ENCODE data around the gene CDH2. TPM values are rescaled to one million over a fixed set of nuclear protein-coding genes. Genes with fewer than 3 reads are reported as not detected.

CDH2 gene
- total RNA-seq, 1 donor from 2014 or later: 363 TPM

GRCh38 chr18:28073658-28074057 lies 103.3 kb downstream of the CDH2 start:
- H3K9ac ChIP-seq (ENCODE audit: low read length): no peak overlapping the region
- Mint-ChIP-seq H3K27ac (ENCODE audit: unreplicated experiment) (no peak overlapping the region), H3K9me3 (ENCODE audit: unreplicated experiment) (no peaks in the 10 kb centered on the region), H3K4me3 (ENCODE audit: unreplicated experiment) (no peak overlapping the region), H3K27me3 (ENCODE audit: low read depth, unreplicated experiment) (no peaks in the 10 kb centered on the region), H3K36me3 (ENCODE audit: low read depth, unreplicated experiment) (peaks cover 6% of the 10 kb centered on the region), H3K4me1 (ENCODE audit: low read depth, unreplicated experiment) (peaks cover 55% of the 10 kb centered on the region)
- peaks cover 10% of the 10 kb centered on the region for H4K20me1 ChIP-seq (ENCODE audit: insufficient read depth, low read length)
- no peak overlapping the region for H3K4me2 ChIP-seq (ENCODE audit: low read length)
- H3K27me3 ChIP-seq (ENCODE audit: insufficient read depth, low read length): no peaks in the 10 kb centered on the region
- no peak overlapping the region for H2AFZ ChIP-seq (ENCODE audit: low read depth, low read length)
- no peak overlapping the region for H3K4me3 ChIP-seq (ENCODE audit: insufficient read depth, low read depth, low read length)
- no peak for DNase-seq (ENCODE audit: low read depth)
- H3K27ac ChIP-seq (ENCODE audit: low read depth, low read length): no peak overlapping the region
- TF ChIP-seq EZH2 (IDR thresholded peaks at IDR 0.05; ENCODE audit: insufficient read depth, low read length) (no peak), CTCF (IDR thresholded peaks at IDR 0.05; ENCODE audit: insufficient read depth, low read depth, low read length) (no peak)
- no peak for FAIRE-seq
- peaks cover 19% of the 10 kb centered on the region for H3K4me1 ChIP-seq (ENCODE audit: insufficient read depth, low read length)
- H3K36me3 ChIP-seq (ENCODE audit: insufficient read depth, low read length): no peaks in the 10 kb centered on the region
- H3K9me3 ChIP-seq (ENCODE audit: insufficient read depth, low read depth, low read length): no peaks in the 10 kb centered on the region
- H3K79me2 ChIP-seq (ENCODE audit: insufficient read depth, low read length): peaks cover 98% of the 10 kb centered on the region

GRCh38 chr18:28071199-28071598 lies 105.7 kb downstream of the CDH2 start:
- peak; percentile 52 for FAIRE-seq
- Mint-ChIP-seq H3K27me3 (ENCODE audit: low read depth, unreplicated experiment) (no peaks in the 10 kb centered on the region), H3K36me3 (ENCODE audit: low read depth, unreplicated experiment) (peaks cover 6% of the 10 kb centered on the region)

More at GRCh38 chr18:28071199-28071598, 105.7 kb downstream of the CDH2 start:
- Mint-ChIP-seq H3K4me1 (ENCODE audit: low read depth, unreplicated experiment) (peaks cover 52% of the 10 kb centered on the region), H3K4me3 (ENCODE audit: unreplicated experiment) (no peak overlapping the region), H3K9me3 (ENCODE audit: unreplicated experiment) (no peaks in the 10 kb centered on the region), H3K27ac (ENCODE audit: unreplicated experiment) (peak overlapping the region; percentile 21)
- Histone ChIP-seq H2AFZ (ENCODE audit: low read depth, low read length) (no peak overlapping the region), H4K20me1 (ENCODE audit: insufficient read depth, low read length) (peaks cover 7% of the 10 kb centered on the region), H3K9ac (ENCODE audit: low read length) (no peak overlapping the region), H3K4me3 (ENCODE audit: insufficient read depth, low read depth, low read length) (no peak overlapping the region), H3K9me3 (ENCODE audit: insufficient read depth, low read depth, low read length) (no peaks in the 10 kb centered on the region), H3K79me2 (ENCODE audit: insufficient read depth, low read length) (peaks cover 100% of the 10 kb centered on the region), H3K36me3 (ENCODE audit: insufficient read depth, low read length) (no peaks in the 10 kb centered on the region), H3K4me1 (ENCODE audit: insufficient read depth, low read length) (peaks cover 15% of the 10 kb centered on the region), H3K4me2 (ENCODE audit: low read length) (no peak overlapping the region), H3K27me3 (ENCODE audit: insufficient read depth, low read length) (no peaks in the 10 kb centered on the region), H3K27ac (ENCODE audit: low read depth, low read length) (no peak overlapping the region)
- TF ChIP-seq CTCF (IDR thresholded peaks at IDR 0.05; ENCODE audit: insufficient read depth, low read depth, low read length): no peak
- no peak for TF ChIP-seq EZH2 (IDR thresholded peaks at IDR 0.05; ENCODE audit: insufficient read depth, low read length)
- DNase-seq (ENCODE audit: low read depth): no peak
